ENCODE measurements around the gene PCSK7.
A peak's percentile ranks its signal among the peaks of the same experiment; 100 is the strongest.

PCSK7 gene

DNA sequence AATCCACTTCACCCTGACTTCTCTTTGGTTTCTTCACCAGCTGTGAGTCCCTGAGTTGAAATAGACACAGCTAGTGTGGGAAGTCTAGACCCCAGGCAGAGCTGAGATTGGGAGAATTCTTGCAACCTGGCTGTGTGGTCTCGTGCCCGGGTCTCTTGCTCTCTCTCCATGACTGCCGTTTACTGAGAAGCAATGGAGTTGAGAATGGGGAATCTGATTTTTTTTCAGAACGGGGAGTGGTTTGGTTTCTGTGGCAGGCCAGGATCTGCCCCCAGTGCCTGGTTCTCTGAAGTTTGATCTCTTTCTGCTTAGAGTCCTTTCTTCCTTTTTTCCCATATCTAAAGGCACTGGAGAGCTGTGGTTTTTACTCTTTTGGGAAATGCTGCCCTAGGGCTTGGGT is 51.9 kb downstream of the PCSK7 start:
- peak; percentile 49 to 51 (median 49) for DNase-seq

DNA sequence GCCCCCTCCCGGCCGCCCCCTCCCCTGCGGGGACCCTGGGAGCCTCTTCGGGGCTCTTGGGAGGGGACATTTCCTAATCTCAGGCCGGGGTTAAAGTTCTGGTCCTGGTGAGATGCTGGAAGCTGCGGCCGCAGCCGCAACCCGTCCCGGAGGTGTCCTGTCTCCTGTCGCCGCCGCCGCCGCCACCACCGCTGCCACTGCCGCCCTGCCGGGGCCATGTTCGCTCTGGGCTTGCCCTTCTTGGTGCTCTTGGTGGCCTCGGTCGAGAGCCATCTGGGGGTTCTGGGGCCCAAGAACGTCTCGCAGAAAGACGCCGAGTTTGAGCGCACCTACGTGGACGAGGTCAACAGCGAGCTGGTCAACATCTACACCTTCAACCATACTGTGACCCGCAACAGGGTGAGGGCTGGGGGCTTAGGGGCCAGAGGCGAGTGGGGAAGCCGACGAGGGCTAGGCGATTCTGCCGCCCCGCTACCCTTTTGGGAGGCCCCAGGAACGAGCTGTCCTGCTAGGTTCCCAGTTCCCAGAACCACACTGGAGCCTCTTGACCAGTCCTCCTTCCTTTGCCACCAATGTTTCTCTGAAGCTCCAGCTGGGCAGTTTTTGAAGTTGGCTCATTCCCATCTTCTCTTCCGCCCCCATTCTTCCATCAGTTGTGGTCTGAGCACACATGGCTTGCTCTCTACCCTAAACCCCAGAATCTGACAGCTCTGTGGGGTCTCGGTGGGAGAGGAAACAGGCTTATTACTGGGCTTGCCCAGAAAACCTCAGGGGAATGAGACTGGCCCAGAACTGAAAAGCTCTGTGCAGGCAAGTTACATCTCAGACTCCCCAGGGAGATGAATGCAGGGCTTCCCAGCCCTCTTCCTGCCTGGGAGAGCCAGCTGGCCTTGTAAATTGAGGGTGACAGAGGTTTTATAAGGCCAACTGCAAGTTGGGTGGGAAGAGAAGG is 52.5 kb downstream of the PCSK7 start:
- DNase-seq, result peak; percentile 25 to 55 (median 28)

DNA sequence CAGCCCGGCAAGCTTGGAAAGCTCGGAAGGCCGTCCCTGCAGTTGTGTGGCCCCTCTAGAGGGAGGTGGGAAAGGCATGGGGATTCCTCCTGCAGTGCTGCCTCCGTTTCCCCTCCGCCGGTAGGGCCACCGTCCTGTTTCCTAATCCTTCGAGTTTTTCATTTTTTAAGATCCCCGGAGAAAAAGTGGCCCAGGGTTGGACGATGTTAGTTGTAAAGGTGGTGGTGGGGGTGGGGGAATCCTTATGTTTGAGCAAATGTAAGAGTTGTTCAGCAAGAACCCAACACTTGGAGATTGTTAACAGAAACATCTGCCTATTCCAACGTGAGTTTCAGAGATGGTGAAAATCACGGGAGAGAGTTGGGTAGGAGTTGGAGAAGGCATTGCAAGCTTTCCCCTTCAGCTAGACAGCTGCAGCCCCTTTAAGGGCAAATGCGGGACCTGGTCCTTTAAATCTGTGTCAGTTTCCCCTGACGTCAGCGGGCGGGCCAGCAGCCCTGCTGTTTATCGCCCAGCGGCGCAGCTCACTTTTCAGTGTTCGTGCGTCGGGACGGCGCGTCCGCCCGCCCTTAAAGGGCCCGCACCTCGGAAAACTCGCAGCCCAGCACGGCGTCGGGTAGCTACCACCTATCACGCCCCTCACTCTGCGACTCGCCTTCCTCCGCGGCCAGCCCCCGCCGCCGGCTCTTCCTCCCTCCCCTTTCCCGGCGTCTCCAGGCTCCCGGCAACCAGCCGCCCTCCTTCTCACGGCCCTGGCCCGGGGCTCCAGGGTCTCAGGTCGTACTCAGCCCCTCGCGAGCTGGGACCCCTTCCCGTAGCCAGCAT is 53.5 kb downstream of the PCSK7 start, which contains the start of gene SIDT2:
Gene SIDT2 (plus strand): TSS at position 534 of the 825 bp plus-strand sequence. CDS start 521 bp downstream, outside the sequence.
- DNase-seq, result peak; percentile 91 to 94 (median 92)

DNA sequence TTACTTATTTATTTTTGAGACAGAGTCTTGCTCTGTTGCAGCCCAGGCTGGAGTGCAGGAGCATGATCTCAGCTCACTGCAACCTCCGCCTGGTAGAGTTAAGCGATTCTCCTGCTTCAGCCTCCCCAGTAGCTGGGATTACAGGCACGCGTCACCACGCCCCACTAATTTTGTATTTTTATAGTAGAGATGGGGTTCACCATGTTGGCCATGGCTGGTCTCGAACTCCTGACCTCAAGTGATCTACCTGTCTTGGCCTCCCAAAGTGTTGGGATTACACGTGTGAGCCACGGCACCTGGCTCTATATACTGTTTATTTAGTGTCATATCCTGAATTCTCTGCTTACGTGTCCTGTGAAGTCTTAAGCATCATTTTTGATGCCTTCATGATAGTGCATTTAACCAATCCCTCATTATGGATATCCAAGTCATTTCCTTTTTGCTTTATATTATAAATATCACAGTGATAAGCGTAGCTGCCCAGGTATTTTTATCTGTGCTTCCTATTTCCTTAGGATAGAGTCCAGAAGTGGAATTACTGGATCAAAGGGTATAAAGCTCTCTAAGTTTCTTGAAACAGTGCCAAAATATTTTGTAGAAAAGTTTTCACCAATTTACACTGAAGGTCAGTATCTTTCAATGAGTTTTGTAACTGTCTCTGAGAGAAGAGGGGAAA is 54.2 kb downstream of the PCSK7 start:
- DNase-seq, result no peak

DNA sequence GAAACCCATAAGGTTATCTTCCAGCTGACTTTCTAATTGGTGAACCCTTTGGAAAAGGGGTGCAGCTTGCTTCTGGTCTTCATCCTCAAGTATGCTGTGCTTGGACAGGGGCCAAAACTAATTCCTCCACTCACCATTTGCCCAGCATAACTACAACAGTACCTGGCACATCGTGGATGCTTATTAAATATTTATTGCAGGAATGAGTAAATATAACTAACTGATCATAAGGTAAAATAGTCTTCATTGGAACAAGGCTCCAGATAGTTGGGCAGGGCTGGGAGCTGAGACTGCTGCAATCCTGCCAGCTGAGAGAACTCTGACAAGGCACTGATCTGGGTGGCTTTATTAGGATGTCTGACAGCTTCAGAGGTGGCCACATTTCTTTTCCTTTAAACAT is 55.7 kb downstream of the PCSK7 start:
- no peak for DNase-seq

DNA sequence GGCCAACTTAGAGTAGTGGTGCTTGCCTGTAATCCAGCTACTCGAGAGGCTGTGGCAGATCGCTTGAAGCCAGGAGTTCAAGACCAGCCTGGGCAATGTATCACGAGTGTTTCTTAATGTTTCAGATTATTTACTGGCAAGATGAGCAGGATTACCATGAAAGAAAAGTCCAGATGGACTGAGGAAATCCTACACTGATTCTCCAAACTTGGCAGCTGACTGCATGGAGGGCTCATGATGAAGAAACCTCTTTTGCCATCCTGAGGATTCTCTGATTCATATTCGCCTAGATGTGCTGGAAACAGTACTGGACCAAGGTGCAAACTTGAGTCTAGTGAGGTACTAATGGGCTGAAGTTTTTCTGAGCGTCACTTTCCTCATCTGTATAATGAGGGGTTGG is 56.1 kb downstream of the PCSK7 start:
- DNase-seq, result no peak

DNA sequence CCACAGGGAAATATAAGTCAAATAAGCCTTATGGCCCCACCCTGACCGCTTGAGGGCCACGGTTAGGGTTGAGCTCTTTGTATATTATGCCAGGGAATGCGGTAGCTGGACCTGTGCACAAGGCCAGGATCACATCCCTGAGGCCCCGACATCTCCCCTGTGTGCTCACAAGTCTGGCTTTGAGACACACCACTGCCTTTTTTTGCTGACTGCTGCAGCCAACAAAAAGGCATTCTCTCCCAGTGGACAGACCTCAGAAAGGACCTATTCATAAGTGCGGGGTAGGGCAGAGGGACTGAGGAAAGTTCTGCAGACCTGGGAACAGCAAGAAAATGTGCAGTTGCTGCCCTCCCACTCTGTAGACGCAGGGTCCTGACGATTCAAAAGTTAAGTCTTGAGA is 56.8 kb downstream of the PCSK7 start:
- DNase-seq, result no peak

DNA sequence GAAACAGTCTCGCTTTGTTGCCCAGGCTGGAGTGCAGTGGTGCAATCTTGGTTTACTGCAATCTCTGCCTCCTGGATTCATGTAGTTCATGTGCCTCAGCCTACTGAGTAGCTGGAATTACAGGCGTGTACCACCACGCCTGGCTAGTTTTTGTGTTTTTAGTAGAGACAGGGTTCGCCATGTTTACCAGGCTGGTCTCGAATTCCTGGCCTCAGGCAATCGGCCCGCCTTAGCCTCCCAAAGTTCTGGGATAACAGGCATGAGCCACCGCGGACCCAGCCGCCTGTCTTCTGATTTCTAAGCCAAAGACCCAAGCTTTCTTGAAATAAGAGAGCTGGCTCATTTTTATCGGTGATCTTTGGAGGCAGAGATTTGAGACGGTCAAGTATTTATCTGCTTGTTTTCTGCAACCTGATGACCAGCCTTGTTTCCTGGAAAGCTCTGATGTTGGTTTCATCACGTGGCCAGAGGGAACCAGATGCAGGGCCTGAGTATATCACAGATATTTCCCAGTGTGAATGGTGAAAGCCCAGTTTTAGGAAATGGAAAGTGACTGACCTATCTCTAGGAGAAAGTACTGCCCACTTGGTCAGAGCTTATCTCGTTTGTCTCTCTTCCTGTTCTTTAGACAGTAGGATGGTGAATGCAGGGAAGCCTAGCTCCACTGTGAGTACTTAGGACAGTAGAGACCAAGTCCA is 59.0 kb downstream of the PCSK7 start:
- peak; percentile 70 to 89 (median 75) for DNase-seq

DNA sequence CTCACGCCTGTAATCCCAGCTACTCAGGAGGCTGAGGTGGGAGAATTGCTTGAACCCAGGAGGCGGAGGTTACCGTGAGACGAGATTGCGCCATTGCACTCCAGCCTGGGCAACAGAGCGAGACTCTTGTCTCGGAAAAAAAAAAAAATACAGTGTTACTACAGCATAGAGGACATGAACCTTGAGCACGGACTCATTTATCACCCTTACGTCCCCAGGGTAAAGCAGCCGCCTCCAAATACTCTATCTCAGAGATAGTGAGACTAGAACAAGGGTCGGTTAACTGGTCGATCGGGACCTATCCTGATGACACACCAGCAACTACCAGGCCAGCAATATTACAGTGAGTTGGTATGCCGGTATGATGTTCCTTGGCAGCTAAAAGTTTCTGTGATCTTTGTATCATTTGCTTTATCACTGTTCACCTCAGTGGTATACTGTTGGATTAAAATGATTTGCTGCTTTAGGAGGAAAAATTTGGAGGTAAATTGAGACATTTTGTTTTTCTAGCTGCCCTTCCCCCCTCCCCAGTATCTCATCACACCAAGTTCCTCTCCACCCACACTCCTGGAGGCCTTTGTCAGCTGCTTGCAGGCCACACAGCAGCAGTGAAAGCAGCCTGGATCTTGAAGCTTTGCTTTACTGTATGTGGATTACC is 60.3 kb downstream of the PCSK7 start:
- peak; percentile 76 to 82 (median 81) for DNase-seq

DNA sequence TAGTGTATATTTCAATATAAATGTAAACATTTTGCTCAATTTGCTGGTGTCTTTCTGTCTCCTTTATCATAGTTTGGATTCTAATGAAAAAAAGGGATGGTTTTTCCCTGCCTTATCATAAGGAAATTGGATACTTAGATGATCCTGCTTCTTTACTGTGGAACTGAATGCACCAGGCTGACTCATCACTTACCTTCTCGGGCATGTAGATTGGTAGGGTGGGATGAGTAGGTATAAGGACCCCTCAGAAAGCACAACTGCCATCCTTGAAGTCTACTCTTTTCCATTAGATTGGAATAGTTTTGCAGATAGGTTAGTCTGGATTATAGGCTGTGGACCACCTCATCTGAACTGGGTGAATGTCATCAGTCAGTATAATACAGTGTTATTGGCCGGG is 60.9 kb downstream of the PCSK7 start:
- DNase-seq, result no peak

DNA sequence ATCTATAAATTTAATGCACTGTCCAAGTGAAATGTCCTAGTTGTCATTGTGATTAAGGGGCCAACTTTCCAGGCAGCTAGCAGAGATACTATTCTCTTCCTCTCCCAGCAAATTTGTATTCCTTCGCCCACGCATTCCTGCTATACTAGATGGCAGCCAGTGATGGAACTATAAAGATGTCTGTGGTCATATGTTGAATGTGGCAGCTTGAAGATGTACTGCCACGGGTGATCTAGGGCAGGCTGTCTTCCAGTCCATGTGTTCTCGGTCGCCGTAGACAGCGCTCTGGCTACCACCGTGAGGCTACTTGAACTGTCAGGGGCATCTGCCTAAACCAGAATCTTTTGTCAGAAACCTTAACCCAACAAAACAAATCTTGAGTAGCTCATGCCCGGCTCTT is 61.7 kb downstream of the PCSK7 start:
- no peak for DNase-seq

DNA sequence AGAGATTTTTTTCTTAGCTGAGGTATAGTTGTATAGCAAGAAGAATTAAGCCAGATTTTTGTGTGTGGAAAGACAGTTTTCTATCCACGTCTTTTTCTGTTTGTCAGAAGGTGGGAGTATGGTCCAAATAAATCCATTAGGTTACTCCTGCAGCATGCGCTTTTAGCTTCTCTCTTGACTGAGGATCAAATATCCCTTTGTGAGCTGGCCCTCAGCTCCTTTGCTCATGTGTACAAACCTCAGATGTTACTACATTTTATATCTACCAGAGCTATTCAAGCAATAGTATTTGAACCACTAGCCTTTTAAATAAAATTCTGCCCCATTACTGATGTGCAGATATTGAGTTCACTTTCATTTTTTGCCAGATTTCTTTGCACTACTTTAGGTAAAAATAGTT is 62.1 kb downstream of the PCSK7 start:
- no peak for DNase-seq

DNA sequence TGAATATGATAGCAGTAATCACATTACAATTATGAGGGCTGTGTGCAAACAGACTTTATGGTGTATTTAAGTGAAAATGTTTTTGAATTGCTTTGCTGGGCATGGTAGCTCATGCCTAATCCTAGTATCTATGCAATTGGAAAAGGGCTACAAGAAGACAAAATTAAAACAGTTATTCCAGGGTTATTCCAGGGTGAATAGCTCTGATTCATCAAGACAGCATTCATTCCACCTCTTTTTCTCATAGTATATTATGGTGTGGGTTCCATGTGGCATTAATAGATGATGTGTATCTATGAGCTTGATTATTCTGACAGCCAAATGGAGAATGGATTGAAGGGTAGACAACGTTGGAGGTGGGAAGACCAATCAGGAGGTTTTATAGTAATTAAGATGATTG is 65.4 kb downstream of the PCSK7 start:
- DNase-seq, result no peak

DNA sequence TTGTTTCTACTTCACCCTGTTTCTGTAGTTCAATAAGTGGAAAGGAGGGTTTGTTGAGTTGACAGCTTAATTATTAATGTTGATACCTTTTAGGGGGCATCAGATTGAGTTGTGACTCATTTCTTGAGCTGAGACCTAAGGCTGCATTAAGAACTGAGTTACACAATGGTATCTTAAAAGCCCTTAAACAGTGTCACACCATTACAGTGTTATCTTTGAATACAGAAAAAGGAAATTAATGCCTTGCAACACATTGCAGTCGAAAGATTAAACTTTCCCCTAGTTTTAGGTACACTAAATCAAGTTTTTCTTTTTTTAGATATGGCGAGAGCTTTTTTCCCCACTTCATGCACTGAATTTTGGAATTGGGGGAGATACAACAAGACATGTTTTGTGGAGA is 71.0 kb downstream of the PCSK7 start:
- no peak for DNase-seq

DNA sequence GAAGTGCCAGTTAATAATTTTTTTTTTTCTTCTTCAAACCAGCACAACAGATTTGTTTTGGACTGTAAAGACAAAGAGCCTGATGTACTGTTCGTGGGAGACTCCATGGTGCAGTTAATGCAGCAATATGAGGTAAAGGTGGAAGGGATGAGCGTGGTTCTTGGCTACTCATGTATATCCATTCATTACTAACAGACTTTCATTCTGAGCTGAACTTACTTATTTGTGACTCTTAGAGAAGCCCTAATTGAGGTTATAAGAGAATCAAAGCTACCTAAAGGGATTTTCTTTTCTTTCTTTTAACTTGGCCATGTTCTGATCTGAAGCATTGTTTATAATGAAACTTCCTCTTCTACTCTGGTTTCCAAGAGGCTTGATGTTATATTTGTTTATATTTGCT is 72.0 kb downstream of the PCSK7 start:
- DNase-seq, result no peak

DNA sequence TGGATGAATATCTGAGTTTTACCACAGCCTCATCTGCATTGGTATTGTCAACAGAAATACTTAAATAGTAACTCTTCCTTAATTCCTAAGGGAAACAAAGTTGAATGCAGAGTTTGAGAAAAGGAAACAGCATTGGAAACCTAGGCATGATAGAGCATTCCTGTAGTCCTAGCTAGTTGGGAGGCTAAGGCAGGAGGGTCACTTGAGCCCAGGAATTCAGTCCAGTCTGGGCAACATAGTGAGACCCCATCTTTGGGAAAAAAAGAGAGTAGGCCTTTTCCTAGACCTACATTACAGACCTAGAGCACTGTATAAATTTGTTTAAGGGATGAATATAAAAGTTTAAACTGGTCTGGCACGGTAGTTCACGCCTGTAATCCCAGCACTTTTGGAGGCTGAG is 74.4 kb downstream of the PCSK7 start:
- no peak for DNase-seq

DNA sequence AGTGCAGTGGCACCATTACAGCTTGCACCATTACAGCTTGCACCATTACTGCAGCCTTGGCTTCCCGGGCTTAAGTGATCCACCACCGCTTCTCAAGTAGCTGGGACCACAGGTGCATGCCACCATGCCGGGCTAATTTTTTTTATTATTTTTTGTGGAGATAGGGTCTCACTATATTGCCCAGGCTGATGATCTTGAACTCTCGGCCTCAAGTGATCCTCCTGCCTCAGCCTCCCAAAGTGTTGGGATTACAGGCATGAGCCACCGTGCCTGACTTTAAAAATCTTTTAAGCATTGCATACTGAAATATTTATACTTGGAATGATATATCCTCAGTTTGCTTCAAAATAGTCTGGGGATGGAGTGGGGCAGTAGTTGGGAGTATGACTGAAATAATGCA is 77.4 kb downstream of the PCSK7 start:
- DNase-seq, result no peak
